Keratinocyte (primary cell): ENCODE results near the gene TMEM266. TPM values are rescaled to one million over a fixed set of nuclear protein-coding genes. Genes with fewer than 3 reads are reported as not detected.

Experiments used
- DNase-seq: peaks from one replicate; pipeline ENCODE4 v3.0.0-alpha.2; 2011; ENCODE audit warnings: low read depth, missing footprints, low spot score
- FAIRE-seq: peaks from 2 replicates; lab custom pipeline; 2011; peaks lifted over from hg19 to GRCh38; lab: Jason Lieb, UNC
- H2AFZ ChIP-seq: 2 replicates; pipeline ENCODE4 v1.6.0; 2012; ENCODE audit warnings: low read length, control low read depth, inconsistent platforms; ENCODE audit not compliant: control insufficient read depth
- H3K27ac ChIP-seq: 2 replicates; pipeline ENCODE4 v1.5.1; 2011; ENCODE audit warnings: low read length; ENCODE audit not compliant: control insufficient read depth, insufficient read depth
- H3K27me3 ChIP-seq: 3 replicates; pipeline ENCODE4 v1.6.0; 2011; ENCODE audit warnings: low read length; ENCODE audit not compliant: control insufficient read depth, insufficient read depth; ENCODE audit errors: extremely low read depth
- H3K36me3 ChIP-seq, 2 experiments: 2 replicates in 1 of 2; 3 replicates in 1 of 2; pipeline ENCODE4 v1.5.1; 2011; ENCODE audit warnings: low read length in 2 of 2, mild to moderate bottlenecking in 1 of 2; ENCODE audit not compliant: control insufficient read depth in 2 of 2, insufficient read depth in 2 of 2; ENCODE audit errors: extremely low read depth in 1 of 2
- H3K4me1 ChIP-seq: 3 replicates; pipeline ENCODE4 v1.5.1; 2011; ENCODE audit warnings: low read length; ENCODE audit not compliant: control insufficient read depth, insufficient read depth; ENCODE audit errors: extremely low read depth
- H3K4me2 ChIP-seq: 3 replicates; pipeline ENCODE4 v1.6.0; 2011; ENCODE audit warnings: low read depth, low read length; ENCODE audit not compliant: control insufficient read depth, insufficient read depth; ENCODE audit errors: extremely low read depth
- H3K4me3 ChIP-seq, 3 experiments: fragments of 200-600 bp in 1 of 3; sonication (generic) in 1 of 3; 2 replicates in 2 of 3; 3 replicates in 1 of 3; pipeline ENCODE4 v1.5.1; 2011 to 2016; ENCODE audit warnings: low read length in 3 of 3, mild to moderate bottlenecking in 3 of 3, control low read depth in 2 of 3, inconsistent platforms in 1 of 3, low read depth in 1 of 3, mixed read lengths in 1 of 3, mixed run types in 1 of 3, moderate library complexity in 1 of 3; ENCODE audit not compliant: control insufficient read depth in 2 of 3, insufficient read depth in 2 of 3; ENCODE audit errors: extremely low read depth in 1 of 3
- H3K79me2 ChIP-seq: 2 replicates; pipeline ENCODE4 v1.6.0; 2012; ENCODE audit warnings: low read length; ENCODE audit not compliant: control insufficient read depth, insufficient read depth
- H3K9ac ChIP-seq: 3 replicates; pipeline ENCODE4 v1.6.0; 2011; ENCODE audit warnings: low read length; ENCODE audit not compliant: control insufficient read depth, insufficient read depth; ENCODE audit errors: extremely low read depth
- H3K9me1 ChIP-seq: 3 replicates; pipeline ENCODE4 v1.6.0; 2011; ENCODE audit warnings: low read length; ENCODE audit not compliant: control insufficient read depth, insufficient read depth; ENCODE audit errors: extremely low read depth
- H3K9me3 ChIP-seq: 2 replicates; pipeline ENCODE4 v1.5.1; 2012; ENCODE audit warnings: low read depth, low read length; ENCODE audit not compliant: control insufficient read depth
- H4K20me1 ChIP-seq: 3 replicates; pipeline ENCODE4 v1.6.0; 2011; ENCODE audit warnings: low read length; ENCODE audit not compliant: control insufficient read depth, insufficient read depth; ENCODE audit errors: extremely low read depth
- EZH2 ChIP-seq: IDR thresholded peaks from one replicate; pipeline ENCODE4 v1.6.1; 2012; ENCODE audit warnings: inconsistent platforms, mild to moderate bottlenecking, low read length, moderate library complexity
- dilution Hi-C: fragments of 300-500 bp; cut with MboI; formaldehyde crosslinking; loops from one replicate; pipeline ENCODE4 v1.7.0; 2020; ENCODE audit warnings: low sequenced_read_pairs; ENCODE audit not compliant: extremely low pct_ligation_motif_present
- polyA plus RNA-seq, 5 experiments: library from polyadenylated mRNA; depleted of rRNA in 3 of 5; stranded (reverse) in 3 of 5; stranded (forward) in 1 of 5; unstranded in 1 of 5; fragments of >200 nt; gene quantifications; 1 replicate in 1 of 5; 2 replicates in 3 of 5; 3 replicates in 1 of 5; pipeline versions ENCODE4 v1.2.1 to v1.2.3, GENCODE V29; 2011 to 2012; ENCODE audit warnings: missing spikeins in 2 of 5, low read depth in 1 of 5, low replicate concordance in 1 of 5
- TF ChIP-seq, protein P1 (sequence below), 3 experiments: IDR thresholded peaks in 1 of 3; conservative IDR thresholded peaks in 1 of 3; optimal IDR thresholded peaks in 1 of 3; 2 replicates in 2 of 3; 3 replicates in 1 of 3; pipeline versions ENCODE3 to v1.5.1; 2011; ENCODE audit warnings: low read length in 3 of 3, mild to moderate bottlenecking in 3 of 3, moderate library complexity in 2 of 3, control low read depth in 1 of 3, inconsistent platforms in 1 of 3; ENCODE audit not compliant: insufficient read depth in 2 of 3; ENCODE audit errors: extremely low read depth in 1 of 3

The TMEM266 gene
- polyA plus RNA-seq, 1 donor (not counting 4 experiments of a cell fraction or from before 2014, with no cell fraction given) = 0.03 TPM

GRCh38 chr15:76101655-76102054 is 41.9 kb downstream of the TMEM266 start:
- Histone ChIP-seq H3K4me2 (no peak overlapping the region), H3K4me1 (no peaks in the 10 kb centered on the region), H3K27me3 (peaks cover 9% of the 10 kb centered on the region), H3K27ac (no peak overlapping the region), H3K9ac (no peak overlapping the region), H3K36me3 (no peaks in the 10 kb centered on the region), H2AFZ (no peak overlapping the region), H3K9me1 (no peaks in the 10 kb centered on the region), H4K20me1 (no peaks in the 10 kb centered on the region), H3K9me3 (no peaks in the 10 kb centered on the region), H3K79me2 (no peaks in the 10 kb centered on the region), H3K4me3 (no peak overlapping the region)
- DNase-seq (no peak), FAIRE-seq (no peak)
- no peak for TF ChIP-seq EZH2
- TF ChIP-seq, protein P1, sequence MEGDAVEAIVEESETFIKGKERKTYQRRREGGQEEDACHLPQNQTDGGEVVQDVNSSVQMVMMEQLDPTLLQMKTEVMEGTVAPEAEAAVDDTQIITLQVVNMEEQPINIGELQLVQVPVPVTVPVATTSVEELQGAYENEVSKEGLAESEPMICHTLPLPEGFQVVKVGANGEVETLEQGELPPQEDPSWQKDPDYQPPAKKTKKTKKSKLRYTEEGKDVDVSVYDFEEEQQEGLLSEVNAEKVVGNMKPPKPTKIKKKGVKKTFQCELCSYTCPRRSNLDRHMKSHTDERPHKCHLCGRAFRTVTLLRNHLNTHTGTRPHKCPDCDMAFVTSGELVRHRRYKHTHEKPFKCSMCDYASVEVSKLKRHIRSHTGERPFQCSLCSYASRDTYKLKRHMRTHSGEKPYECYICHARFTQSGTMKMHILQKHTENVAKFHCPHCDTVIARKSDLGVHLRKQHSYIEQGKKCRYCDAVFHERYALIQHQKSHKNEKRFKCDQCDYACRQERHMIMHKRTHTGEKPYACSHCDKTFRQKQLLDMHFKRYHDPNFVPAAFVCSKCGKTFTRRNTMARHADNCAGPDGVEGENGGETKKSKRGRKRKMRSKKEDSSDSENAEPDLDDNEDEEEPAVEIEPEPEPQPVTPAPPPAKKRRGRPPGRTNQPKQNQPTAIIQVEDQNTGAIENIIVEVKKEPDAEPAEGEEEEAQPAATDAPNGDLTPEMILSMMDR (optimal IDR thresholded peaks at IDR 0.05 in 1 of 3, IDR thresholded peaks at IDR 0.05 in 1 of 3, conservative IDR thresholded peaks at IDR 0.05 in 1 of 3; ENCODE audit: extremely low read depth in 1 of 3, insufficient read depth in 2 of 3, low read length in 3 of 3) = no peak
- dilution Hi-C loops = no loop called here

DNA sequence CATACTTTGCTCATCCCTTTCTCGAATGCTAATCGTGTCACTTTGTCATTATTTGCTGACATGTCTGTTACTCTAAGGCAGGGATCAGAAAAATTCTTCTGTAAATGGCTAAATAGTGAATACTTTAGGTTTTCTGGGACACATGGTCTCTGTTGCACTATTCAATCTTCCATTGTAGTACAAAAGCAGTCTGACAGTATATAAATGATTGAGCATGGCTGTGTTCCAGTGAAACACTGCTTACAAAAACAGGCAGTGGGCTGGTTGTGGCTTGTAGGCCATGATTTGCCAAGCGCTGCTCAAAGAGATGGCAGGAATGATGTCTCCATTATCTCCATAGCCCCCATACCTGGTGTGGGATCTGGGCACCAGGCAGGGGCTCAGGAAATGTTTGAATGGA is 45.6 kb downstream of the TMEM266 start:
- Histone ChIP-seq H3K79me2 (no peaks in the 10 kb centered on the region), H3K9me1 (no peaks in the 10 kb centered on the region), H3K4me1 (no peaks in the 10 kb centered on the region), H4K20me1 (no peaks in the 10 kb centered on the region), H3K9ac (no peak overlapping the region), H3K27me3 (no peaks in the 10 kb centered on the region), H3K4me2 (no peak overlapping the region), H3K4me3 (no peak overlapping the region), H3K27ac (no peak overlapping the region), H2AFZ (no peak overlapping the region), H3K36me3 (no peaks in the 10 kb centered on the region), H3K9me3 (no peaks in the 10 kb centered on the region)
- TF ChIP-seq EZH2 = no peak
- TF ChIP-seq, protein P1 (optimal IDR thresholded peaks at IDR 0.05 in 1 of 3, IDR thresholded peaks at IDR 0.05 in 1 of 3, conservative IDR thresholded peaks at IDR 0.05 in 1 of 3; ENCODE audit: extremely low read depth in 1 of 3, insufficient read depth in 2 of 3, low read length in 3 of 3) = no peak
- dilution Hi-C loops = no loop called here
- FAIRE-seq (no peak), DNase-seq (no peak)
